ENCODE results near the gene FLAD1. TPM values are rescaled to one million over a fixed set of nuclear protein-coding genes. Genes with fewer than 3 reads are reported as not detected.

FLAD1 gene
- total and polyA plus RNA-seq, 2 of the 4 experiments (the other 2 are of a cell fraction) = 26.3 to 37.3 TPM

GRCh38 chr1:155017041-155017945 is 34.1 kb downstream of the FLAD1 start (continued):
- TF ChIP-seq, protein P1, sequence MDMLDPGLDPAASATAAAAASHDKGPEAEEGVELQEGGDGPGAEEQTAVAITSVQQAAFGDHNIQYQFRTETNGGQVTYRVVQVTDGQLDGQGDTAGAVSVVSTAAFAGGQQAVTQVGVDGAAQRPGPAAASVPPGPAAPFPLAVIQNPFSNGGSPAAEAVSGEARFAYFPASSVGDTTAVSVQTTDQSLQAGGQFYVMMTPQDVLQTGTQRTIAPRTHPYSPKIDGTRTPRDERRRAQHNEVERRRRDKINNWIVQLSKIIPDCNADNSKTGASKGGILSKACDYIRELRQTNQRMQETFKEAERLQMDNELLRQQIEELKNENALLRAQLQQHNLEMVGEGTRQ (IDR thresholded peaks at IDR 0.05; ENCODE audit: low read depth, low read length) = no peak
- peak; percentile 86 for TF ChIP-seq MAZ (IDR thresholded peaks at IDR 0.05; ENCODE audit: borderline replicate concordance, low read depth, low read length)
- TF ChIP-seq FOS (IDR thresholded peaks at IDR 0.05; ENCODE audit: low read depth, low read length) = peak; percentile 43
